Measurements from ENCODE around the gene TMTC1. TPM values are rescaled to one million over a fixed set of nuclear protein-coding genes. Genes with fewer than 3 reads are reported as not detected.

TMTC1 gene
- total RNA-seq, 1 experiment from 2014 or later: 6.1 TPM

DNA sequence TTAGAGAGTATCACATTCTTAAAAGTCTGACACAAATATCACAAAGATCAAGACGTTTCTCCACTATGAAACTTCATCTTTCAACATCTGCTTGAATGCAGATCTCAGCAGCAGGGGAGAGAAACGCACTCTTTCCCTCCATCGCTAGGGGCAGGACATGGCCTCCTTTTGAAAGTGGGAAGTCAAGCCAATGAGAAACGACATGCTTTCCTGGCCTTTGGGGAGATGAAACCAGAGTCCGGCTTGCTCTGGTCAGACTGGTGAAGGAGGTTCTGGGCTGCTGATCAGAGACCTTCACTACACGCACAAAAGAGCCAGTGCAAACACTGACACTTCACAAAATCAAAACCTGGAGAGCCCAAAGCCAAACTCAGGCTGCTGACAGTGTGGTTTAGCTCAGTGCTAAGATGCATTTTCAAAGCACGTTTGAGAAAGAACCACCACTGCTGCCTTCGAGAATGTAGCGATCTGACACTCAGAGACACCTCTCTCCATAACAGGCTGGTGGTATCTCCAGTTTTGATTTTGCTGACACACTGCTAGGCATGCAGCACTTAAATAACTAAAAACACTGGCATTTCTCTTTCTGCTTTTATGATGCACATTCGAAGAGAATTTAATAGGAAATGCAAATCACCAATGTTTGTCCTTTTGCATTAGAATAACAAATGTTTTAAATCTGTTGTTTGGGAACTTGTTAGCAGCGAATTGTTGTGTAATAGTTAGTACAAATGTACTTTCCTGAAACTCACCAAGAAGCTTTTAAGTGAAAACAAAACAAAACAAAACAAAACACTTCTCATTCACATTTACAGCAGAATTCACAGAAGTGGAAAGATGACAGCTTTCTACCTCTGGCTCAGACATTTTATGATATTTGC lies 192.4 kb downstream of the TMTC1 start:
- no peak for DNase-seq (ENCODE audit: low spot score)
- no peak for TF ChIP-seq EZH2 (IDR thresholded peaks at IDR 0.05; ENCODE audit: borderline replicate concordance, low read depth, low read length, poor library complexity, severe bottlenecking)
- TF ChIP-seq, protein P1, sequence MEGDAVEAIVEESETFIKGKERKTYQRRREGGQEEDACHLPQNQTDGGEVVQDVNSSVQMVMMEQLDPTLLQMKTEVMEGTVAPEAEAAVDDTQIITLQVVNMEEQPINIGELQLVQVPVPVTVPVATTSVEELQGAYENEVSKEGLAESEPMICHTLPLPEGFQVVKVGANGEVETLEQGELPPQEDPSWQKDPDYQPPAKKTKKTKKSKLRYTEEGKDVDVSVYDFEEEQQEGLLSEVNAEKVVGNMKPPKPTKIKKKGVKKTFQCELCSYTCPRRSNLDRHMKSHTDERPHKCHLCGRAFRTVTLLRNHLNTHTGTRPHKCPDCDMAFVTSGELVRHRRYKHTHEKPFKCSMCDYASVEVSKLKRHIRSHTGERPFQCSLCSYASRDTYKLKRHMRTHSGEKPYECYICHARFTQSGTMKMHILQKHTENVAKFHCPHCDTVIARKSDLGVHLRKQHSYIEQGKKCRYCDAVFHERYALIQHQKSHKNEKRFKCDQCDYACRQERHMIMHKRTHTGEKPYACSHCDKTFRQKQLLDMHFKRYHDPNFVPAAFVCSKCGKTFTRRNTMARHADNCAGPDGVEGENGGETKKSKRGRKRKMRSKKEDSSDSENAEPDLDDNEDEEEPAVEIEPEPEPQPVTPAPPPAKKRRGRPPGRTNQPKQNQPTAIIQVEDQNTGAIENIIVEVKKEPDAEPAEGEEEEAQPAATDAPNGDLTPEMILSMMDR (conservative IDR thresholded peaks at IDR 0.05; ENCODE audit: low read depth, low read length): no peak
- BruUV-seq (replicated peaks): no TSS peak
- intact Hi-C loops (cut with micrococcal nuclease; ENCODE audit: unreplicated experiment): no loop called here
- H3K4me1 ChIP-seq (ENCODE audit: insufficient read depth, low read length, poor library complexity, severe bottlenecking): no peaks in the 10 kb centered on the region
- no peak overlapping the region for H3K27ac ChIP-seq (ENCODE audit: low read depth, low read length, poor library complexity, severe bottlenecking)
- POLR2A ChIA-PET (ENCODE audit: low non-redundant PET): no interaction called here
- no peaks in the 10 kb centered on the region for H3K27me3 ChIP-seq (replicated peaks; ENCODE audit: insufficient read depth, low read depth, low read length, poor library complexity)
- no peaks in the 10 kb centered on the region for H3K36me3 ChIP-seq (ENCODE audit: insufficient read depth, low read length, poor library complexity, severe bottlenecking)
- CTCF ChIA-PET: no interaction called here
- H3K9me3 ChIP-seq (ENCODE audit: low read depth, low read length, poor library complexity, severe bottlenecking): no peaks in the 10 kb centered on the region
- no peak overlapping the region for H3K4me3 ChIP-seq (ENCODE audit: low read depth, low read length, poor library complexity, severe bottlenecking)

DNA sequence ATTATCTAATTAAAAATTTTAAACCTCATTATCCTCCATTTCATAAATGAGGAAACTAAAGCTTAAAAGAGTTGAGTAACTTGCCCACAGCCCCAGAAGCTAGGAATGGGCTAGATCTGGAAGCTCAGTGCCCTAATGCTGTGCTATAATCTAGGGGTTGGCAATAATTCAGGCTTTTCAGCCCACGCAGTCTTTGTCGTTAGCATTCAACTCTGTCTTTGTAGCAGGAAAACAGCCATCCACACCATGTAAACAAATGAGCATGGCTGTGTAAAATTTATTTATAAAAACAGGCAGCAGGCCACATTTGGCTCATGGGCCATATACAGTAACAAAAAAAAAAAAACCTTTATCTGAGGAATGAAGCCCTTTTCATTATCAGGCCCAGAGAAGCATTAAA lies 193.9 kb downstream of the TMTC1 start:
- no peaks in the 10 kb centered on the region for H3K27me3 ChIP-seq (replicated peaks; ENCODE audit: insufficient read depth, low read depth, low read length, poor library complexity)
- no TSS peak for BruUV-seq (replicated peaks)

DNA sequence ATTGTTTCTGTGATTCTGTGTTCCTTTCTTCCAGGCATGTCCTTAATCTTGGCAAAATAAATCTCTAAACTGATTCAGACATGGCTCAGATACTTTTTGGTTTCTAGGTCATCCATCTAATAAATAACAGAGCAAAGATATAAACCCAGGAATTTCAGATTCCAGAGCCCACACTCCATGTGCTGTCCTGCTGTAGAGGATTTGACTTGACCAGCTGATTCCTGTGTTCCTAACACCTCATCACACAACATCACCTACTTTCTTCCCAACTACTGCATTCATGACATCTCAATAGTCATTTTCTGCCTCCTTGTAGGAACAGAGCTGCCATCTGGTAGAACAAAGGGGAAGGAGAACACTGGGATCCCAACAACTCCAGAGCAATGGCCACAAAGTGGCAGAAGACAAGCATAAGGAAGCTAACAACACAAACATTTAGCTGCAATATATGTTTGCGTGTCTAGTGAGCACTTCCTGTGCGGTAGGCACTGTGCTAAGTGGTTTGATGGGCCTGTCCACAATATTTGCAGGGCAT lies 194.4 kb downstream of the TMTC1 start:
- no peak for TF ChIP-seq EZH2 (IDR thresholded peaks at IDR 0.05; ENCODE audit: borderline replicate concordance, low read depth, low read length, poor library complexity, severe bottlenecking)
- TF ChIP-seq, protein P1 (conservative IDR thresholded peaks at IDR 0.05; ENCODE audit: low read depth, low read length): no peak
- ChIA-PET POLR2A (ENCODE audit: low non-redundant PET) (interaction anchor here (0.6 kb wide), 1 partner anchor 750 kb away, joined by 3 read pairs; no protein-coding TSS in a partner anchor), CTCF (no interaction called here)
- intact Hi-C loops (cut with micrococcal nuclease; ENCODE audit: unreplicated experiment): no loop called here
- DNase-seq (ENCODE audit: low spot score): no peak
- H3K9me3 ChIP-seq (ENCODE audit: low read depth, low read length, poor library complexity, severe bottlenecking): no peaks in the 10 kb centered on the region
- no peaks in the 10 kb centered on the region for H3K36me3 ChIP-seq (ENCODE audit: insufficient read depth, low read length, poor library complexity, severe bottlenecking)
- no peak overlapping the region for H3K27ac ChIP-seq (ENCODE audit: low read depth, low read length, poor library complexity, severe bottlenecking)
- no peaks in the 10 kb centered on the region for H3K27me3 ChIP-seq (replicated peaks; ENCODE audit: insufficient read depth, low read depth, low read length, poor library complexity)
- no peaks in the 10 kb centered on the region for H3K4me1 ChIP-seq (ENCODE audit: insufficient read depth, low read length, poor library complexity, severe bottlenecking)
- no TSS peak for BruUV-seq (replicated peaks)
- no peak overlapping the region for H3K4me3 ChIP-seq (ENCODE audit: low read depth, low read length, poor library complexity, severe bottlenecking)

More for the DNA sequence above, 193.9 kb downstream of the TMTC1 start:
- no peaks in the 10 kb centered on the region for H3K9me3 ChIP-seq (ENCODE audit: low read depth, low read length, poor library complexity, severe bottlenecking)
- POLR2A ChIA-PET (ENCODE audit: low non-redundant PET): interaction anchor here (0.6 kb wide), 1 partner anchor 750 kb away, joined by 3 read pairs; no protein-coding TSS in a partner anchor
- CTCF ChIA-PET: no interaction called here
- no peak for TF ChIP-seq EZH2 (IDR thresholded peaks at IDR 0.05; ENCODE audit: borderline replicate concordance, low read depth, low read length, poor library complexity, severe bottlenecking)
- TF ChIP-seq, protein P1 (conservative IDR thresholded peaks at IDR 0.05; ENCODE audit: low read depth, low read length): no peak
- intact Hi-C loops (cut with micrococcal nuclease; ENCODE audit: unreplicated experiment): no loop called here
- no peaks in the 10 kb centered on the region for H3K36me3 ChIP-seq (ENCODE audit: insufficient read depth, low read length, poor library complexity, severe bottlenecking)
- H3K27ac ChIP-seq (ENCODE audit: low read depth, low read length, poor library complexity, severe bottlenecking): no peak overlapping the region
- no peak overlapping the region for H3K4me3 ChIP-seq (ENCODE audit: low read depth, low read length, poor library complexity, severe bottlenecking)
- H3K4me1 ChIP-seq (ENCODE audit: insufficient read depth, low read length, poor library complexity, severe bottlenecking): no peaks in the 10 kb centered on the region
- DNase-seq (ENCODE audit: low spot score): no peak
